ENCODE measurements around the gene ZDHHC23. TPM values are rescaled to one million over a fixed set of nuclear protein-coding genes. Genes with fewer than 3 reads are reported as not detected.

The ZDHHC23 gene
- total RNA-seq (ENCODE audit: unreplicated experiment) = 1.6 TPM
- long read RNA-seq = 0 reads

GRCh38 chr3:113947372-113948014 is at the start of gene ZDHHC23:
Gene ZDHHC23 (plus strand): TSS chr3:113948013. CDS start chr3:113948803, 790 bp downstream.
- Mint-ChIP-seq H3K4me1 (ENCODE audit: low read depth, unreplicated experiment) (peaks cover 2% of the 10 kb centered on the region), H3K4me3 (ENCODE audit: unreplicated experiment) (peak within 1 kb of the TSS; percentile 82), H3K27ac (ENCODE audit: unreplicated experiment) (no peak within 1 kb of the TSS), H3K27me3 (ENCODE audit: unreplicated experiment) (peaks cover 6% of the 10 kb centered on the region), H3K9me3 (ENCODE audit: unreplicated experiment) (peaks cover 3% of the 10 kb centered on the region), H3K36me3 (ENCODE audit: unreplicated experiment) (no peaks in the 10 kb centered on the region)
- no peak for TF ChIP-seq CTCF (IDR thresholded peaks at IDR 0.05; ENCODE audit: partially characterized antibody, unreplicated experiment)
- peak; percentile 50 for DNase-seq

GRCh38 chr3:113898892-113899291 is 48.9 kb upstream of the ZDHHC23 start:
- no peak for TF ChIP-seq CTCF (IDR thresholded peaks at IDR 0.05; ENCODE audit: partially characterized antibody, unreplicated experiment)
- H3K36me3 Mint-ChIP-seq (ENCODE audit: unreplicated experiment) = no peaks in the 10 kb centered on the region
- H3K27me3 Mint-ChIP-seq (ENCODE audit: unreplicated experiment) = peaks cover 3% of the 10 kb centered on the region
- no peak overlapping the region for H3K4me3 Mint-ChIP-seq (ENCODE audit: unreplicated experiment)
- H3K9me3 Mint-ChIP-seq (ENCODE audit: unreplicated experiment) = no peaks in the 10 kb centered on the region
- DNase-seq = no peak
- H3K4me1 Mint-ChIP-seq (ENCODE audit: low read depth, unreplicated experiment) = no peaks in the 10 kb centered on the region
- no peak overlapping the region for H3K27ac Mint-ChIP-seq (ENCODE audit: unreplicated experiment)

- no peaks in the 10 kb centered on the region for H3K27me3 Mint-ChIP-seq (ENCODE audit: unreplicated experiment)
- H3K27ac Mint-ChIP-seq (ENCODE audit: unreplicated experiment) = no peak overlapping the region
- DNase-seq = no peak
- no peak overlapping the region for H3K4me3 Mint-ChIP-seq (ENCODE audit: unreplicated experiment)
- no peaks in the 10 kb centered on the region for H3K4me1 Mint-ChIP-seq (ENCODE audit: low read depth, unreplicated experiment)
- no peak for TF ChIP-seq CTCF (IDR thresholded peaks at IDR 0.05; ENCODE audit: partially characterized antibody, unreplicated experiment)
- no peaks in the 10 kb centered on the region for H3K9me3 Mint-ChIP-seq (ENCODE audit: unreplicated experiment)
- H3K36me3 Mint-ChIP-seq (ENCODE audit: unreplicated experiment) = no peaks in the 10 kb centered on the region
Observed at GRCh38 chr3:113906568-113907140, 41.2 kb upstream of the ZDHHC23 start.

- Mint-ChIP-seq H3K27ac (ENCODE audit: unreplicated experiment) (no peak overlapping the region), H3K27me3 (ENCODE audit: unreplicated experiment) (no peaks in the 10 kb centered on the region), H3K36me3 (ENCODE audit: unreplicated experiment) (no peaks in the 10 kb centered on the region), H3K4me1 (ENCODE audit: low read depth, unreplicated experiment) (no peaks in the 10 kb centered on the region), H3K4me3 (ENCODE audit: unreplicated experiment) (no peak overlapping the region), H3K9me3 (ENCODE audit: unreplicated experiment) (no peaks in the 10 kb centered on the region)
- DNase-seq = no peak
- TF ChIP-seq CTCF (IDR thresholded peaks at IDR 0.05; ENCODE audit: partially characterized antibody, unreplicated experiment) = no peak
Observed at GRCh38 chr3:113908133-113908532, 39.7 kb upstream of the ZDHHC23 start.

- Mint-ChIP-seq H3K27ac (ENCODE audit: unreplicated experiment) (no peak overlapping the region), H3K9me3 (ENCODE audit: unreplicated experiment) (no peaks in the 10 kb centered on the region), H3K27me3 (ENCODE audit: unreplicated experiment) (no peaks in the 10 kb centered on the region), H3K4me3 (ENCODE audit: unreplicated experiment) (no peak overlapping the region), H3K4me1 (ENCODE audit: low read depth, unreplicated experiment) (no peaks in the 10 kb centered on the region), H3K36me3 (ENCODE audit: unreplicated experiment) (no peaks in the 10 kb centered on the region)
- DNase-seq = no peak
- TF ChIP-seq CTCF (IDR thresholded peaks at IDR 0.05; ENCODE audit: partially characterized antibody, unreplicated experiment) = no peak
Observed at GRCh38 chr3:113910966-113911365, 36.8 kb upstream of the ZDHHC23 start.
